HL-60/S4 (cell line): ENCODE data around the gene VAV1.

Experiments used
- in situ Hi-C: fragments of 300-500 bp; cut with MboI; formaldehyde crosslinking; loops from 2 replicates; pipeline ENCODE4 v1.14.3; 2022; ENCODE audit warnings: low sequenced_read_pairs

The VAV1 gene

GRCh38 chr19:6842871-6843607 is 70.5 kb downstream of the VAV1 start:
- in situ Hi-C loops: no loop called here

GRCh38 chr19:6847828-6848200 is 75.3 kb downstream of the VAV1 start:
- in situ Hi-C loops: no loop called here

GRCh38 chr19:6848986-6849385 is 76.5 kb downstream of the VAV1 start:
- in situ Hi-C loops: no loop called here

- in situ Hi-C loops: no loop called here
Measured at GRCh38 chr19:6849876-6850275, 77.4 kb downstream of the VAV1 start.

GRCh38 chr19:6851359-6851758 is 78.9 kb downstream of the VAV1 start:
- in situ Hi-C loops: no loop called here

GRCh38 chr19:6852001-6852400 is 79.5 kb downstream of the VAV1 start:
- in situ Hi-C loops: no loop called here

- in situ Hi-C loops: no loop called here
Measured at GRCh38 chr19:6853868-6854267, 81.4 kb downstream of the VAV1 start.

- in situ Hi-C loops: no loop called here
Measured at GRCh38 chr19:6854758-6855157, 82.2 kb downstream of the VAV1 start.

GRCh38 chr19:6856749-6857372 is 84.4 kb downstream of the VAV1 start:
- in situ Hi-C loops: no loop called here

GRCh38 chr19:6861683-6862286 is 89.3 kb downstream of the VAV1 start:
- in situ Hi-C loops: loop anchor here (10.0 kb wide), 1 partner anchor 227 kb away; no protein-coding TSS in a partner anchor

- in situ Hi-C loops: loop anchor here (10.0 kb wide), 1 partner anchor 228 kb away; no protein-coding TSS in a partner anchor
Measured at GRCh38 chr19:6862673-6863078, 90.2 kb downstream of the VAV1 start.

GRCh38 chr19:6864325-6864940 is 91.9 kb downstream of the VAV1 start:
- in situ Hi-C loops: loop anchor here (10.0 kb wide), 1 partner anchor 230 kb away; no protein-coding TSS in a partner anchor

GRCh38 chr19:6865849-6866248 is 93.3 kb downstream of the VAV1 start:
- in situ Hi-C loops: loop anchor here (10.0 kb wide), 1 partner anchor 231 kb away; no protein-coding TSS in a partner anchor

- in situ Hi-C loops: loop anchor here (10.0 kb wide), 1 partner anchor 232 kb away; no protein-coding TSS in a partner anchor
Measured at GRCh38 chr19:6866741-6867151, 94.2 kb downstream of the VAV1 start.

- in situ Hi-C loops: loop anchor here (10.0 kb wide), 1 partner anchor 234 kb away; no protein-coding TSS in a partner anchor
Measured at GRCh38 chr19:6868351-6868750, 95.8 kb downstream of the VAV1 start.

- in situ Hi-C loops: loop anchor here (10.0 kb wide), 1 partner anchor 235 kb away; no protein-coding TSS in a partner anchor
Measured at GRCh38 chr19:6869151-6869882, 96.8 kb downstream of the VAV1 start.

GRCh38 chr19:6873708-6874431 is 101.4 kb downstream of the VAV1 start:
- in situ Hi-C loops: no loop called here

- in situ Hi-C loops: no loop called here
Measured at GRCh38 chr19:6875218-6875617, 102.7 kb downstream of the VAV1 start.

GRCh38 chr19:6876748-6877147 is 104.2 kb downstream of the VAV1 start:
- in situ Hi-C loops: no loop called here

GRCh38 chr19:6877766-6878165 is 105.3 kb downstream of the VAV1 start:
- in situ Hi-C loops: no loop called here
